ENCODE measurements around the gene ZWILCH.

- TF ChIP-seq CTCF (IDR thresholded peaks at IDR 0.05) (no peak), POLR2A (IDR thresholded peaks at IDR 0.05) (no peak)
Observed at GRCh38 chr15:66542896-66543295, 37.8 kb downstream of the ZWILCH start.
